MV-4-11 (cell line): ENCODE measurements around the gene CNPPD1.
A peak's percentile ranks its signal among the peaks of the same experiment; 100 is the strongest.

ENCODE experiments used
- DNase-seq: peaks from one replicate; lab custom pipeline; 2025; lab: John Stamatoyannopoulos, UW

The CNPPD1 gene

DNA sequence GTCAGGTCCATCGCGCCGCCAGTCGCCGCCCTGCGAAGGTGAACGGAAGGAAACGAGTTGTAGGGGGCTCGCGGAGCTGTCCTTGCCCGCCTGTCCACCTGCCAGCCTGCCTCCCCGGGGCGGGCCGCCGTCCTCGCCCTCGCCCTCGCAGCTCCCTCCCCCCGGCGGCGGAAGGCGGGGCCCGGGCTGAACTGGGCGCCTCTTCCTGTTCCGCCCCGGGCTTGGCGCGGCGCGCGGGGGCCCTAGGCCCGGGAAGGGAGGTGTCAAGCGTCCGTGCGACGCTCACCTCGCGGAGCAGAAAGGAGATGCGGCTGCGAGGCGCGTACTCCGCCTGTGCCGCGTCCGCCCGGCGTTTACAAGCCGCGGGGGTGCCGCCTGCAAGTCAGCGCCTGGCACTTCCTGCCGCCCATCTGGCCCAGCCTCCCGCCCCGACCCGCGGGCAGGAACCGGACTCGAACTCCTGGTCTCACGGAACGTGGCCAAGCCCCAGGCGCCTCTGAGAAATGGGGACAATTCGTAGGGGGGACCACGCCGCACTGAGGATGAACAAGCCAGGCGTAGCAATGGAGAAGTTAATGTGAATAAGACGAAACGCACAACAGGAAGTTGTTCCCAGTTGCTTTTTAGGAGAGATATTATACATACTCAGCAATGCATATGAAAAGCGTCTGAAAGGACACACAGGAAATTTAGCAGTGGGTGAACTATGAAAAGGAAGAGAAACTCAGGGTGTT is at the start of gene CNPPD1:
CNPPD1 (minus strand) TSS at position 108 of the 734 bp plus-strand sequence; CDS start at position 11, 97 bp downstream.
- DNase-seq, result peak; percentile 77

GRCh38 chr2:219225350-219225749 is 48.6 kb upstream of the CNPPD1 start:
- peak; percentile 91 for DNase-seq

DNA sequence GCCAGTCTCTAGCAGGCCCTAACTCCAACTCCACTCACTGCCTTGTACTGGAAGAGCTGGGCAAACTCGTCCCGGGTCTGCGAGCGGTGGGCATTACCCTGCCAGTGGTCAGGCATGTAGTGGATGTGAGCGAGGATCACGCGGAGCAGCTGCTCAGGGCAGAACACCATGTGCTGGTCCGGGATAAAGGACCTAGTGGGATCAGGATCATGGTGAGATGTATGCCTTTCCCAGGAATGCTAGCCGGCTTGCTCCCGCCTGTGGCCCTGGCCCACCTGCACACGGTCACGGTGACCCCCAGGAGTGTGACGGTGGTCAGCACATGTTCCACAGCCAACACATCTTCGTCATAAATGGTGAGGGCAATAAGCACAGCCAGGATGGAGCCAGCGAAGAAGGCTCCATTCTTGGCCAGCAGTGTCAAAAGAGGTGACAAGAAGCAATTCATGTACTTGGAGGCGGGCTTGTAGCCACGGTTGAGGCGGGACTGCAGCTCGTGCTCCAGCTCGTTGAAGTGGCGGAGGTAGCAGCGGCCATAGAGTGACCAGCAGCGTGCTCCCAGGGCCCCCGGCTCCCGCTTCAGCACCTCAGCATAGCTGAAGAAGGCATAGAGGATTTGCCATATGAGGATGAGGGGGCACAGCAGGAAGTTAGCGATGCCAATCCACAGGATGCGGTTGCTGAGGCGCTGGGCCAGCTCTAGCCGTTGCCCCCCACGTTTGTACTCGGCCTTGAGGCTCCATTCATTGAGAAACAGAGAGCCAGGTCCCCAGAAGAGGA is 47.3 kb upstream of the CNPPD1 start:
- DNase-seq, result no peak

DNA sequence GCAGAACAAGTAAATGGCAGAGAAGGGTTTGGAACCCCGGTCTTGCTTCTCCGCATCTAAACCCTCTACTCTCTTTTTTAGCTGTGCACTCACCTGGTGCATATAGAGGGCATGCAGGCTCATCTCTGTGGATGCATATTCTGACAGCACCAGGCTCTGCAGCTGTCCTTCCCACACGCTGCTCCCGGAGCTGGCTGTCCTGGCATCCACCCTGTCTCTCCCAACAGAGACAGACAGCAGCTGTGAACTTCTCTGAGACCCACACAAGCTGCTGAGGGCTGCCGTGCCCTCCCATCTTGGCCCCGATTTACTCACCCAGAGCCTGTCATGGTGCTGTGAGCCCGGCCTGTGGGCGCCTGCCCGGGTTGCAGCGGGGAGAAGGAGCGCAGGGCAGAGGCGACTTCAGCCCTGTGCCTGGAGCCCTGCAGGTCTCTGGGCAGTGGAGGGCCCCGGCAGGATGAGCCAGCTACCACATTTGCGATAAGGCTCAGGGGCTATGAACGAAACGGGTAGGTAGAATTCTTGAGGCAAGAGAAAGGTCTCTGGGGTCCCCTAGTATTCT is 45.3 kb upstream of the CNPPD1 start:
- DNase-seq, result no peak

DNA sequence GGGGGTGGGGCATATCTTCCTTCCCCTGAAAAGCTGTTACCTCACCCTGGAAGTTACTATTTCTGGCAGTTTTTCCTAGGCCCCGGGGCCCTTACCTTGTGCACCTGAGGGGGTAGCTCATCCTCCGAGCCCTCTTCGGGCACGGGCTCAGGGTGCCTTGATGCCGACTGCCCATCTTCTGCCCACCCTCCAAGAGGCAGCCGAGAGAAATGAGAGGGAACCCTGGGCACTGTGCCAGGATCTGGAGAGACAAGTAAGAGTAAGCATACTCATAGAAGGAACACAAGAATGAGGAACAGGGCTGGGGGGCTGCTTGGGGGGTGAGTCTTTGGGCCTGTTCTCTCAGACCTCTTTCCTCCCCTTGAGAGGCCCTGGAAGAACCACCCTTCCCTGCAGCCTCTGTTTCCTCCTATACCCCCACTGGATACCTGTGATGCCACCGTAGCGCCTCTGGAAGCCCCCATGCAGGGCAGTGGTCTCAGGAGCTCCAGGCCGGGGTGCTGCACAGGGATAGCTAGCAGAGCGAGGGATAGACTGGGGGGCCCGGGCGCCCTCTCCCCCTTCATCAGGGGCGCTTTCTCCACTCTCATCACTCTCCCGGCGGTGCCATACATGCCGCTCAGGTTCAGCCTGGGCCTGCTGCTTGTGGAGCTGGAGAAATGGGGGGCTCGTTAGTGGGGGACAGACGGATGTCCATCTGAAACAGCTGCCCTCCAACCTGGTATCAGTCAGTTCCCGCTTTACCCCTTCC is 44.1 kb upstream of the CNPPD1 start:
- no peak for DNase-seq

DNA sequence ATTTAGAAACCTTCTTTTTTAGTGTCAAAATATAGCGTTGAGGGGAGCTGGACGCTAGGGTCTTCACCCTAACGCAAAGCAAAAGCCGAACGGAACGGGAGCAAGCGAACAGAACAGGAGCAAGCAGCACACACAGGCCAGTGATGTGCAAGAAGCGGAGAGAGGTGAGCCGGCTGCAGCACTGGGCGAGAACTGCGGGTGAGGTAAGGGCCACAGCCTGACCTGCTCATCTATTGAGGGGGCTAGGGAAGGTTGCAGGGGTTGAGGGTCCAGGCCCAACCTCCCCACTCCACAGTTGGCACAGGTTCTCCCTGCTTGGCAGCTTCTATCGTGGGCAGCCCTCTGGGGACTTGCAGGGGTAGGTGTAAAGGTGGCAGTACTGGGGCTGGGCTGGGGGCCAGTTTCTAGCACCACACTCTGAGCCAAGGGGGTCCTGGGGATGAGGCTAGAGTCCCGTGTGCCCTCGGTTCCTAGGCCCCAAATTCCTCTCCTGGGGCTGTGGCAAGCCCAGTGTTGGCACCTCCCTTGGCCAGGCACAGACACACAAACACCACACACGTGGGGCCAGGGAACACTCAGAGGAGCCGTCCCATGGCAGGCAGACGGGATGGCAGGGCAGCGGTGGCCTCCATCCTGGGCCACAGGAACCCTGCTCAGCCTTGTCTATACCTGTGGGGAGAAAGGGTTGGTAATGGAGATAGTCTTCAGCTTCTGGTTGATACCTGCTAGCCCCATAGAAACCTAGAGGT is 43.2 kb upstream of the CNPPD1 start:
- no peak for DNase-seq

DNA sequence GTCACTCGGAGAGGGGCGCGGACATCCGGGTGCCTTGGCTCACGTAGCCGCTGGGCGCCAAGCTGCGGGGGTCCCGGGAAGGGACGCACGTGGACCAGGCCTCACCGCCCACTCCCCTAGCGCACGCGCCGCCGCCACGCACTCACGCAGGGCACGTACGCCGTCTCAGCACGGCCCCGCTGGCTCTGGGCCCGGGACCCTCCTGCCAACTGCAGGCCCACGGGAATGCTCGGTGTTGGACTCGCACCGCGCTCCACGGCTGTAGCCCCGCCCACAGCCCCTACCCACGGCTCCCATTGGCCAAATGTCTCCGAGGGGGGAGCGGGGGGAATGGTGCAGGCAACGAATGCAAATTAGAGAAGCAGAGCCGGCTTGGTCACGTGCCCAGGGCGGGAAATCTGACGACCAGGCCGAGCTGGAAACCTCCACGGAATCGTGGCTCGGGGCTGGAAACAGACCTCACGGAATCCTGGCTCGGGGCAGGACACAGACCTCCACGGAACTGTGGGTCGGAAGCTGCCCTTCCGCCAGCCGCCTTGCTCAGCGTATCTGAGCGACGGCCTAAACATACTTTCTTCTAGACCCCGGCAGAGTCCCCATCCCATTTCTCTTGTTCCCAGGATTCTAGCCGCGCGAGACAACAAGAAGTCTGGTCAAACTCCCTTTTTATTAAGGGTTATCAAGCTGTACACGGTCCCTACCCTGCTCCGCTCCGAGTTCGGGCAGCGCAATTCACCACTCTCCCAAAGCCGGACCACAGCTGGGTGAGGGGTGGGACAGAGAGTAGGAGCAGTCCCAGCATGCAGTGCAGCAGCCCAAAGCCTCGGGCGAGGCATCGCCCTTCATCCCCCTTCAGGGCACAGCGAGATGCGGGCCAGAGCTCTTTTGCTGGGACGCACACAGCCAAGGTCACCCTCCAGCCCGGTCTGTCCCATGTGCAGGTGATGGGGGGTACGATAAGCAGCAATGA is 42.3 kb upstream of the CNPPD1 start, which contains the start of gene ABCB6:
ABCB6 (minus strand) TSS at position 227 of the 970 bp plus-strand sequence. CDS start 285 bp downstream, outside the sequence.
- DNase-seq, result peak; percentile 39

DNA sequence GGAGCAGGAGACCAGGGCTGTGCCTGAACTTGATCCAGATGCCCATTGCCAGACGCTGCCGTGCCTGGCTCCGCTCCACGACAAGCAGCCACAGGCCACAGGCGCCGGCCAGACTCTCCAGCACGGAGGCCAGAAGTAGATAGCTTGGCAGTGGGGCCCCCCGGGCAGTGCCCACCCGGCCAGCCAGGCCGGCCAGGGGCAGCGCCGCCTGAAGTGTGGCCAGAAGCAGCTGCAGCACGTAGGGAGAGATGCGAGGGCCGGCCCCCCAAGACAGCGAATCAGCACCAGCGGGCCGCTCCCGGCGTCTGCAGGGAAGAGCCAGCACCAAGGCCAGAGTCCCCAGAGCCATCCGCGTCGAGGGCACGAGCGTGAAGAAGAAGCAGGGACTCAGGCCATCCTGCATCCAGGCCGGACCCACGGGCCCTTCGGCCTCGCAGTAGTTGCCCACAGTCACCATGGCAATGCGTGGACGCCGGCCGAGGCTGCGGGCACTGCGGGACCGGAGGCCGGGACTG is 41.5 kb upstream of the CNPPD1 start:
- DNase-seq, result no peak

DNA sequence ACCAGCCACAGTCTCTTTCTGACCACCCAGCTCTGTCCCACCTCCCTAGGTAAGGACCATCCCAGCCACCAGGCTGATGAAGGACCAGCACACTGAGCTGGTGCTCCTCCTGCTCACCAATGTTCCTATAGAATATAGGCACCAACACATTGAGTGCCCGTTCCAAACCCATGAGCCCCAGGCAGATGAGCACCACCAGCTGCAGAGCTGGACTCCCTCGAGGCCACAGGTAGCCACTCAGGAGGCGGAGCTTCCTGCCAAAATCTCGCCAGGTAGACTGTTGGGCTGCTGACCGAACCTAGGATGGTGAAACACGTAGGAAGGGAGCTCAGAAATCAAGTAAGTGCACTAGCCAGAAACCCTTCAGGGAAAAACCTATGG is 39.8 kb upstream of the CNPPD1 start:
- DNase-seq, result no peak

- no peak for DNase-seq
These were observed 39.3 kb upstream of the CNPPD1 start for GRCh38 chr2:219215871-219216534.

DNA sequence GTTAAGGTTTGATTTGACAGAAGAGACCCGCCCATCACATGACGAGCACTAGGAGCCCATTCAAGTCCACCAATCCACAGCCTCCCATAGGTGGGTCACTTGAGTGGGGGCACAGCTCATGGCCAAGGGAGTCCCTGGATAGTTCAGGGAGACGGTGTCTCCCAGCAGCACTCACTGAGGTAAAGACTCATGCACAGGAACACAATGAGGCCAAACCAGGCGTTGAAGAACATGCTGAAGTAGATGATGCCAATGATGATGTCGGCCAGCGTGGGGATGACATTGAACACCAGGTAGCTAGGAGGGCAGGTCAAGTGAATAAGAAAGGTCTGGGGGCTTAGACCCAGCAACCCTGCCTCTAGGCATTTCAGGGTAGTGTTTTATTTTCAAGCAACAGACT is 38.1 kb upstream of the CNPPD1 start:
- DNase-seq, result no peak

GRCh38 chr2:219214141-219214540 is 37.4 kb upstream of the CNPPD1 start:
- no peak for DNase-seq

DNA sequence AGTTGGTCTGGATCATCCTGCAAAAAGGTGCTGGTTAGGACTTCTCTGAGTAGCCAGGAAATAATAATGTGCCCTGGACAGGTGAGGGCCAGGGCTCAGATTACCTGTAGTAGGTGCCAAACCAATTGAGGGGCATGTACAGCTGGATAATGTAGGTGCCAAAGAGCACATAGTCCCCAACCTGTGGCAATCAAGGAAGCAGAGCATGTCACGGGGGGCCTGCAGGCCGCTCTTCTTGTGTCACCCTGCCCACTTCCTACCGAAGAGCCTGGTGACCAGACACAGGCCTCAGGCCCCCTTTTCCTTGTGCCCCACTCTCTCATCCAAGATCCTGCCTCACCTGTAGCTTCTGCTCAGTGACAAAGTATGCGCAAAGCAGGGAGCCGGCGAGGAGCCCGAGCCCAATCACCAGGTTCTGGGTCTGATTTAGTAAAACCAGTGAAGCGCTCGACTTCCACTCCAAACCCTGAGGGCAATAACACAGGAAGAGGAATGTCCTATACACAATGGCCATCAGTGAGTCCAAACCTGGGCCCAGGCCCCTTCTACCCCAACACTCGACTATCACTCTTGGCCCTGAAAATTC is 36.9 kb upstream of the CNPPD1 start:
- no peak for DNase-seq

DNA sequence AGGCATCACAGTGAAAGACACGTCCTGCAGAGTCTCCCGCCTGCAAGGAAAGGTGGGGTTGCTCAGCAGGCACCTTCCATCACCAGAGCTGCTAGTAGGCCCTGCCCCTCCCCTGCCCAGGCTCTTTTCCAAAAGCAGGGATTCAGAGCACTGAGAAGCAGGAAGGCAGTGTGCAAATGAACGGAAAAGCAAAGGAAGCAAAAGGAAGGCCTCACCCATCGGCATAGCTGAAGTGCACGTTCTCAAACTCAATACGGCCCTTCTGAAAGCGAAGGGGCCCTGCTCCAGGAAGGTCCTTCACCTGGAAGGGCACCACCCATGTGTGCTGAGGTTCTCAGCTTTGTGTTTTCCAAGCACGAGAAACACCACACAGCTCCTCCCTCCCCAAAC is 36.3 kb upstream of the CNPPD1 start:
- DNase-seq, result no peak

GRCh38 chr2:219210886-219211362 is 34.2 kb upstream of the CNPPD1 start:
- DNase-seq, result no peak

DNA sequence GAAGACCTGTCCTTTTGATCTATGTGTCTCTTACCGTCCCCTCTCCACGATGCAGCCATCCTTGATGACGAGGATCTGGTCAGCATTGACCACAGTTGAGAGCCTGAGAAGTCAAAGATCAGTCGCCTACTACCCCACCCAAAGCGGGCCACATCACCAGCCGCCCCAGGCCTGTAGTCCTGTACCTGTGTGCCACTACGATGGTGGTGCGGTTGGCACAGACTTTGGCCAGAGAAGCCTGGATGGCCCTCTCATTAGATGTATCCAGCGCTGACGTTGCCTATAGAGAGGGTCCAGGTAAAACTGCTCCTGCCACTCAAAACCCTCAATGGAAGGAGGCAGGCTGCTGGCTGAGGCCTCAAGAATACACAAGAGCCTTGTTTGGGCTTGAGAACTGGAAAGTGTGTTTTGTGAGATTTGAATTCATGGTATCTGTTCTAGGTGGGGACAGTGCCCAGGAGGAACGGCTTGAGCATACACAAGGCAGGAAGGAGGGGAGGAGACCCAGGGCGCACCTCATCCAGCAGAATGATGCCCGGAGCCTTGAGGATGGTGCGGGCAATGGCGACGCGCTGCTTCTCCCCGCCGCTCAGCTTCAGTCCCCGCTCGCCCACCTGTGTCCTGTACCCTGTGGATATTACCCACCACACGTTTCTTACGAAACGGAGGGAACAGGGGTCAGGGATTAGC is 33.6 kb upstream of the CNPPD1 start:
- DNase-seq, result no peak

GRCh38 chr2:219209236-219210195 is 32.8 kb upstream of the CNPPD1 start:
- DNase-seq, result peak; percentile 73
